OCI-LY3 (cell line): ENCODE measurements around the gene AKR1C8.
"Not testable (repeated sequence)": the region's sequence is repeated elsewhere in the genome, so short reads cannot be mapped to it uniquely, and the experiment has no call there.

ENCODE experiments used
- H2AFZ ChIP-seq: fragments of 200-600, 300-600 bp; shearing (Covaris generic); 2 replicates; pipeline ENCODE4 v1.6.0; 2014; ENCODE audit warnings: antibody characterized with exemption, low read depth, low read length
- H3K27ac ChIP-seq: fragments of 200-600, 300-600 bp; sonication (generic); 2 replicates; pipeline ENCODE4 v1.5.1; 2014; ENCODE audit warnings: mild to moderate bottlenecking, low read length, moderate library complexity, mixed read lengths
- H3K27me3 ChIP-seq: fragments of 200-600, 300-600 bp; sonication (generic); 2 replicates; pipeline ENCODE4 v1.6.1; 2014; ENCODE audit warnings: low read depth, low read length, mixed read lengths
- H3K36me3 ChIP-seq: fragments of 200-600, 300-600 bp; sonication (generic); replicated peaks from 2 replicates; pipeline ENCODE3; 2014; ENCODE audit warnings: low read depth, low read length, mixed read lengths
- H3K4me1 ChIP-seq: fragments of 300-600, 200-600 bp; sonication (generic); 2 replicates; pipeline ENCODE4 v1.6.1; 2014; ENCODE audit warnings: low read length, mixed read lengths
- H3K4me2 ChIP-seq: fragments of 200-600, 300-600 bp; sonication (generic); 2 replicates; pipeline ENCODE4 v1.6.1; 2014; ENCODE audit warnings: low read length, mixed read lengths
- H3K4me3 ChIP-seq: fragments of 300-600, 200-600 bp; sonication (generic); 2 replicates; pipeline ENCODE4 v1.5.1; 2014; ENCODE audit warnings: antibody characterized with exemption, mild to moderate bottlenecking, low read length, moderate library complexity
- H3K79me2 ChIP-seq: fragments of 300-600, 200-600 bp; shearing (Covaris generic); 2 replicates; pipeline ENCODE4 v1.6.1; 2014; ENCODE audit warnings: mild to moderate bottlenecking, low read length, mixed read lengths
- H3K9ac ChIP-seq: fragments of 300-600, 200-600 bp; shearing (Covaris generic); 2 replicates; pipeline ENCODE4 v1.6.0; 2014; ENCODE audit warnings: mild to moderate bottlenecking, low read length, moderate library complexity
- H3K9me3 ChIP-seq: fragments of 200-600, 300-600 bp; shearing (Covaris generic); 2 replicates; pipeline ENCODE4 v1.6.1; 2014; ENCODE audit warnings: low read length, mixed read lengths; ENCODE audit not compliant: insufficient read depth
- H4K20me1 ChIP-seq: fragments of 200-600, 300-600 bp; sonication (generic); 2 replicates; pipeline ENCODE4 v1.6.1; 2016; ENCODE audit warnings: low read length, mixed read lengths; ENCODE audit not compliant: insufficient read depth
- EZH2phosphoT487 ChIP-seq: fragments of 200-600 bp; shearing (Covaris generic); IDR thresholded peaks from 2 replicates; pipeline ENCODE4 v1.6.1; 2018; ENCODE audit warnings: antibody characterized with exemption, mixed run types, low read depth
- TF ChIP-seq, protein P1 (sequence below): fragments of 200-600, 300-600 bp; sonication (generic); IDR thresholded peaks from 2 replicates; pipeline ENCODE4 v1.5.1; 2014; ENCODE audit warnings: antibody characterized with exemption, low read length, low read depth

Gene AKR1C8

DNA sequence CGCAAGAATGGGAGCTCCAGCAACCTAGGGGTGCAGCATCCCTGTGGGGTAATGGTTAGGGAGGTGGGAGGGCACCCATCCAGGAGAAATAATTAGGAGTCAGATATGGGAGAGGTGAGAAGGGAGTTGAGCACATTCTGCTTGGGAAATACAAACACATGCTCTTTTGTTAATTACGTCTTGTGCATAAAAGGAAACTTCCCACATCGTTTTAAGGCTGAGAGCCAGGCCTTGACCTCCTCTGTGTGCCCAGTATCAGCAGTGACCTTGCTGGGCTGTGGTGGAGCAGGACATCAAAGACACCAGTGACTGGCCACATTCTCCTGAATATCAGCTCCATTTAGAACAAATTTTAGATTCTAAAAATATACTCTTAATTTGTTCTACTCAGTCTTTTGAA is 34.3 kb upstream of the AKR1C8 start:
- no peak overlapping the region for H2AFZ ChIP-seq
- H3K36me3 ChIP-seq, result no peaks in the 10 kb centered on the region
- no peak overlapping the region for H3K27ac ChIP-seq
- no peaks in the 10 kb centered on the region for H3K79me2 ChIP-seq
- H3K4me3 ChIP-seq, result no peak overlapping the region
- H3K4me1 ChIP-seq, result no peaks in the 10 kb centered on the region
- H3K9ac ChIP-seq, result no peak overlapping the region
- no peak for TF ChIP-seq EZH2phosphoT487
- TF ChIP-seq, protein P1, sequence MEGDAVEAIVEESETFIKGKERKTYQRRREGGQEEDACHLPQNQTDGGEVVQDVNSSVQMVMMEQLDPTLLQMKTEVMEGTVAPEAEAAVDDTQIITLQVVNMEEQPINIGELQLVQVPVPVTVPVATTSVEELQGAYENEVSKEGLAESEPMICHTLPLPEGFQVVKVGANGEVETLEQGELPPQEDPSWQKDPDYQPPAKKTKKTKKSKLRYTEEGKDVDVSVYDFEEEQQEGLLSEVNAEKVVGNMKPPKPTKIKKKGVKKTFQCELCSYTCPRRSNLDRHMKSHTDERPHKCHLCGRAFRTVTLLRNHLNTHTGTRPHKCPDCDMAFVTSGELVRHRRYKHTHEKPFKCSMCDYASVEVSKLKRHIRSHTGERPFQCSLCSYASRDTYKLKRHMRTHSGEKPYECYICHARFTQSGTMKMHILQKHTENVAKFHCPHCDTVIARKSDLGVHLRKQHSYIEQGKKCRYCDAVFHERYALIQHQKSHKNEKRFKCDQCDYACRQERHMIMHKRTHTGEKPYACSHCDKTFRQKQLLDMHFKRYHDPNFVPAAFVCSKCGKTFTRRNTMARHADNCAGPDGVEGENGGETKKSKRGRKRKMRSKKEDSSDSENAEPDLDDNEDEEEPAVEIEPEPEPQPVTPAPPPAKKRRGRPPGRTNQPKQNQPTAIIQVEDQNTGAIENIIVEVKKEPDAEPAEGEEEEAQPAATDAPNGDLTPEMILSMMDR, result no peak
- no peak overlapping the region for H3K4me2 ChIP-seq
- H4K20me1 ChIP-seq, result no peaks in the 10 kb centered on the region
- H3K9me3 ChIP-seq, result no peaks in the 10 kb centered on the region
- no peaks in the 10 kb centered on the region for H3K27me3 ChIP-seq

DNA sequence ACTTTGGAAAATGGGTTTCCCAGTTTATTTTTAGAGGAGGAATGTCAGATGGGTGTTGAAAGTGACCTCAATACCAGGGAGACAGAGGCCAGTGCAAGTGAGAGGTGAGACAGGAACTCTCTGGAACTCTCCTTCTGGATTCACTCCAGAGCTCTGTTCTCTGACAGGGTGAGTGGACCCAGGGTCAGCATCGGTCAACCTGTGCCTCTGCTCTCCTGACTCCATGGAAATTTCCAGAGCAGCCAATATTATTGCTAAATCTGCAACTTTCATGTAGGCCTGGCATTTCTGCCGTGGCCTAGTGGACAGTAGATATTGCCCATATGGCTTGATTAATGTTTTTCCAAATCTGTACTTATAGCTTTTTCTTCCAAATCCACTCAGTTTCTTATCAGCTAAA is 31.9 kb upstream of the AKR1C8 start:
- no peaks in the 10 kb centered on the region for H4K20me1 ChIP-seq
- no peaks in the 10 kb centered on the region for H3K79me2 ChIP-seq
- no peak overlapping the region for H2AFZ ChIP-seq
- no peak overlapping the region for H3K27ac ChIP-seq
- no peaks in the 10 kb centered on the region for H3K9me3 ChIP-seq
- H3K9ac ChIP-seq, result no peak overlapping the region
- H3K4me3 ChIP-seq, result no peak overlapping the region
- no peak overlapping the region for H3K4me2 ChIP-seq
- H3K36me3 ChIP-seq, result no peaks in the 10 kb centered on the region
- TF ChIP-seq EZH2phosphoT487, result no peak
- H3K4me1 ChIP-seq, result no peaks in the 10 kb centered on the region
- no peaks in the 10 kb centered on the region for H3K27me3 ChIP-seq

DNA sequence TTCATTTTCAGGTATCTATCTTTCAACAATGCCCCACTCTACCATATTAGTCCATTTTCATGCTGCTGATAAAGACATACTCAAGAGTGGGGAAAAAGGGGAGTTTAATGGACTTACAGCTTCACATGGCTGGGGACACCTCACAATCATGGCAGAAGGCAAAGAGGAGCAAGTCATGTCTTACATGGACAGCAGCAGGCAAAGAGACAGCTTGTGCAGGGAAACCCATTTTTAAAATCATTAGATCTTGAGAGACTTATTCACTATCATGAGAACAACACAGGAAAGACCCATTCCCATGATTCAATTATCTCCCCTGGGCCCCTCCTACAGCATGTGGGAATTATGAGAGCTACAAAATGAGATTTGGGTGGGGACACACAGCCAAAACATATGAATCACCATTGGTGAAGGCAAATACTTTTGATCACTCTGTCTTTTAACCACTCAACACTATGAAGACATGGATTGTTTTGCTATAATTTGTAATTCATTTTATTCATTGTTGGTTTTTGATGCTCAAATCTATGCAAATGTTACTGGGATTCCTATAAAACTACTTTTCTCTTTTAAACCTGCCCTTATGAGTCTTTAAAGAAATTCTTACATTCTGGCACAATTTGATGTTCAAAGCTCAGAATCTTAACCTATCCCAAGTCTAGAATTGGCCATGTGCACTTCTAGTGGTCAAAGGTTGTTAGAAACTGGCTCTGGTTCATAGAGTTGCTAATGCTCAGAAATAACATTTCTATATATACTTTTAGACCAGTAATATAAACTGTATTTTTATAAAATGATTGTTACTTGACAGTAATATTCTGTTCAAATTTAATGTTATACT is 27.0 kb upstream of the AKR1C8 start:
- Histone ChIP-seq H2AFZ (no peak overlapping the region), H4K20me1 (no peaks in the 10 kb centered on the region)
- TF ChIP-seq, protein P1, result no peak
- TF ChIP-seq EZH2phosphoT487, result no peak

DNA sequence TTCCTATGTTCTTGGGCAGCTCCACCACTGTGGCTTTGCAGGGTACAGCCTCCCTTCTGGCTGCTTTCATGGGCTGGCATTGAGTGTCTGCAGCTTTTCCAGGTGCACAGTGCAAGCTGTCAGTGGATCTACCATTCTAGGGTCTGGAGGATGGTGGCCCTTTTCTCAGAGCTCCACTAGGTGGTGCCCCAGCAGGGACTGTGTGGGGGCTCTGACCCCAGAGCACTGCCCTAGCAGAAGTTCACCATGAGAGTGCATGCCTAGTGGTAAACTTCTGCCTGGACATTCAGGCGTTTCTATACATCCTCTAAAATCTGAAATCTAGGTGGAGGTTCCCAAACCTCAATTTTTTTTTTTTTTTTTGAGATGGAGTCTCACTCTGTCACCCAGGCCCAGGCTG is 25.3 kb upstream of the AKR1C8 start:
- not testable (repeated sequence) for H3K9ac ChIP-seq, H3K4me1 ChIP-seq, H3K4me3 ChIP-seq, H3K27ac ChIP-seq, H3K4me2 ChIP-seq, H3K79me2 ChIP-seq, H2AFZ ChIP-seq, H3K9me3 ChIP-seq, H4K20me1 ChIP-seq, H3K36me3 ChIP-seq, H3K27me3 ChIP-seq

More for the DNA sequence above, 27.0 kb upstream of the AKR1C8 start:
- H3K9me3 ChIP-seq, result no peaks in the 10 kb centered on the region
- no peaks in the 10 kb centered on the region for H3K27me3 ChIP-seq
- H3K79me2 ChIP-seq, result no peaks in the 10 kb centered on the region
- no peaks in the 10 kb centered on the region for H3K4me1 ChIP-seq
- H3K9ac ChIP-seq, result no peak overlapping the region
- no peak overlapping the region for H3K4me2 ChIP-seq
- H3K27ac ChIP-seq, result no peak overlapping the region
- H3K36me3 ChIP-seq, result no peaks in the 10 kb centered on the region
- no peak overlapping the region for H3K4me3 ChIP-seq

DNA sequence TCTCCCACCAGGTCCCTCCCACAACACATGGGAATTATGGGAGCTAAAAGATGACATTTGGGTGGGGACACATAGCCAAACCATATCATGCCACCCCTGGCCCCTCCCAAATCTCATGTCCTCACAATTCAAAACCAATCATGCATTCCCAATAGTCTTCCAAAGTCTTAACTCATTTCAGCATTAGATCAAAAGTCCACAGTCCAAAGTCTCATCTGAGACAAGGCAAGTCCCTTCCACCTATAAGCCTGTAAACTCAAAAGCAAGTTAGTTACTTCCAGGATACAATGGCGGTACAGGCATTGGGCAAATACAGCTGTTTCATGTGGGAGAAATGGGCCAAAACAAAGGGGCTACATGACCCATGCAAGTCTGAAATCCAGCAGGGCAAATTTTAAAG is 24.8 kb upstream of the AKR1C8 start:
- not testable (repeated sequence) for H2AFZ ChIP-seq, H3K36me3 ChIP-seq, H3K4me3 ChIP-seq, H3K27ac ChIP-seq, H3K4me2 ChIP-seq, H3K27me3 ChIP-seq, H3K4me1 ChIP-seq, H3K9ac ChIP-seq, H3K79me2 ChIP-seq, H3K9me3 ChIP-seq, H4K20me1 ChIP-seq
